GM21737 (cell line): Measurements from ENCODE around the gene NDC1.
"Not testable (repeated sequence)": the region's sequence is repeated elsewhere in the genome, so short reads cannot be mapped to it uniquely, and the experiment has no call there.

ENCODE experiments used
- ATAC-seq: cut with Tn5 transposase; IDR thresholded peaks from one replicate; pipeline ENCODE4 v1.9.1; 2021; ENCODE audit warnings: mild to moderate bottlenecking, moderate library complexity; ENCODE audit not compliant: unreplicated experiment

NDC1 gene

DNA sequence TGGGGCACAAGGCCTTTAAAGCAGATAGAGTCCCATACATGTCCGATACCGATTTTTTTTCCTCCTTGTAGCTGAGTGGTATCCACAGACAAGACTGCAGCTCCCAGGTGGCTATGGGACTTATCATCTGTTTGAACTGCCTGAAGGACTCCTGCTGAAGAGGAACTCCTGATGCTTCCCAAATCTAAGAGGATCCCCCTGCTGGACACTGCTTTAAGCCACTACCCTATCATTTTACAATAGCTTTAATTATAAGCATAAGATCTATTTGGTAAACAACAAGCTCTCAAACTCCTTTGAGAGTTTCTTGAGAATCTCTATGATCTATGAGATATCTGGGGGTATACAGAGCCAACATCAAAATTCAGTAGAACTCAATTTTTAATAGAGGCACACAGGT lies 11.7 kb downstream of the NDC1 start:
- ATAC-seq: no peak

DNA sequence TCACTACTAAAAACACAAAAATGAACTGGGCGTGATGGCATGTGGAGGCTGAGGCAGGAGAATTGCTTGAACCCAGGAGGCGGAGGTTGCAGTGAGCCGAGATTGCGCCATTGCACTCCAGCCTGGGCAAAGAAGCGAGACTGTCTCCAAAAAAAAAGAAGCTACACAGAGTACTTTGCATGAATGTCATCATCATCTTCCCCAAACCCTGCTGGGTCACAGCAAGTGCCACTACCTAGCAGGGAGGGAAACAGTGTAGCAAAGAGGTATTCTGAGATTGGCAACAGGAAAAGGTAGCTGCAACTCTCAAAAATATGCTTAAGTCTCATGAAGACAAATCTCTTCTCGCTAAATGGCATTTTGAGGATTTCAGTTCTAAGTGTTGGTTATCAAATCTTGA lies 12.8 kb downstream of the NDC1 start:
- no peak for ATAC-seq

- ATAC-seq: no peak
These were observed 15.2 kb downstream of the NDC1 start for GRCh38 chr1:53822931-53823330.

GRCh38 chr1:53821380-53821779 lies 16.7 kb downstream of the NDC1 start:
- no peak for ATAC-seq

DNA sequence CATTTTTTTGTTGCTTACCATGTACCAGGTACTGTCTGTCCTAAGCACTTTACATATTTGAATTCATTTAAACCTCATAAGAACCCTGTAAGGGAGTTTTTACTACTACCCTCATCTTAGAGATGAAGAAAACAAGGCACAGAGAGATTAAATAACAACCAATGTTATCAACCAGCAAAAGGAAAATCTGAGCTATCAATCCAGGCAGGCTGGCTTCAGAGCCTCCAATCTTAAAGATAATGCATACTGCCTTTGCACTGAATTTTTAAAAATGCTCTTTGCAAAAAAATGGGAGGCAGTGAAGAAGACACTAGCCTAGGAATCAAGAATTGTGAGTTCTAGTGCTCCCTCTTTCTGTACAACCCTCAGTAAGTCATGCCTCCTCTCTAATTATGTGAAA lies 18.7 kb downstream of the NDC1 start:
- ATAC-seq: no peak

DNA sequence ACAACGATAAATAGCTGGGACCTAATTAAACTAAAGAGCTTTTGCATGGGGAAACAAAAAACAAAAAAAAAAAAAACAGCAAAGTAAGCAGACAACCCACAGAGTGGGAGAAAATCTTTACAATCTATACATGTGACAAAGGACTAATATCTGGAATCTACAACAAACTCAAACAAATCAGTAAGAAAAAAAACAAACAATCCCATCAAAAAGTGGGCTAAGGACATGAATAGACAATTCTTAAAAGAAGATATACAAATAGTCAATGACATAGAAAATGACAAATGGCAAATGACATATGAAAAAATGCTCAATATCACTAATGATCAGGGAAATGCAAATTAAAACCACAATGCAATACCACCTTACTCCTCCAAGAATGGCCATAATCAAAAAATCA lies 21.5 kb downstream of the NDC1 start:
- not testable (repeated sequence) for ATAC-seq

DNA sequence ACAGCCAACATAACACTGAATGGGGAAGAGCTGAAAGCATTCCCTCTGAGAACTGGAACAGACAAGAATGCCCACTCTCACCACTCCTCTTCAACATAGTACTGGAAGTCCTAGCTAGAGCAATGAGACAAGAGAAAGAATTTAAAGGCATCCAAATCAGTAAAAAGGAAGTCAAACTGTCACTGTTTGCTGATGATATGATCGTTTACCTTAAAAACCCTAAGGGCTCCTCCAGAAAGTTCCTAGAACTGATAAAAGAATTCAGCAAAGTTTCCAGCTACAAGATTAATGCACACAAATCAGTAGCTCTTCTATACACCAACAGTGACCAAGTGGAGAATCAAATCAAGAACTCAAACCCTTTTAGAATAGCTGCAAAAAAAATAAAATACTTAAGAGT lies 22.6 kb downstream of the NDC1 start:
- ATAC-seq: not testable (repeated sequence)

DNA sequence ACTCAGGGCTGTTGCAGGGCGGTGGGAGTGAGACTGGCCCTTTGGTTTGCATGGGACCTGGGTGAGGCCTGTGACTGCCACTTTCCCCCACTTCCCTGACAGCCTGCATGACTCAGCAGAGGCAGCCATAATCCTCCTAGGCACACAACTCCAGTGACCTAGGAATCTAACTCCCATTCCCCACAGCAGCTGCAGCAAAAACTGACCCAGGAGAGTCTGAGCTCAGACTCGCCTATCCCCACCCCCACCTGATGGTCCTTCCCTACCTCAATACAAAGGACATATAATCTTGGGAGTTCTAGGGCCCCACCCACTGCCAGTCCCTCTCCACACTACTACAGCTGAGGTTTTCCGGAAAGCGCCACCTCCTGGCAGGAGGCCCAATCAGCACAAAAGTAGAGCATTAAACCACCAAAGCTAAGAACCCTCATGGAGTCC lies 26.7 kb downstream of the NDC1 start:
- no peak for ATAC-seq

DNA sequence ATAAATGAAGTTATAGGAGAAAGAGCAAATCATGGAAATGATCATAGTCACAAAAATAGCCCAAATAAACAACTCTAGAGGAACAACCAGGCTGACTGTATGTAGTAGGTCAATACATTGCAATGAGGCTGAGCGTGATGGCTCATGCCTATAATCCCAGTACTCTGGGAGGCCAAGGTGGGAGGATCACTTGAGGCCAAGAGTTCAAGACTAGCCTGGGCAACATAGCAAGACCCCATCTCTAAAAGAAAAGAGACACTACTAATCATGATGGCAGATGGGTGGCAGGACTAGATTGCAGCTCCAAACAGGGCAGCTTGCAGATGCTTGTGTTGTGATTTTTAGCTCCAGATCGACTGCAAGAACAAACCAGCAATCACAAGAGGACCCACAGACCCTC lies 27.6 kb downstream of the NDC1 start:
- ATAC-seq: no peak

DNA sequence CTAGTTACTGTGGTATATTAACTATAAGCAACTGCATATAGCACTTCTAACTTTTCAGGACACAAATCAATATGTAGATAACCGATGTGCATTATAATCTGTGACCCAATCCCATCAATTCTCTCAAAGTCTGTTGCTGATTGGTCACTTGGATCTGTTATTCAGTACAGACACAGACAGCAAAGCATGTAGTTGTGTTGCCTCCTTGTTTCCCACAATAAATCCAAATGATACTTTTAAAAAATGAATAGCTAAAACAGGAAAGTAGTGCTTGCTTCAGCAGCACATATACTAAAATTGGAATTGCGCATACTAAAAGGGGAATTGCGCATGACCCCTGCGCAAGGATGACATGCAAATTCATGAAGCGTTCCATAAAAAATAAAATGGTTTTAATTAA lies 28.1 kb downstream of the NDC1 start:
- ATAC-seq: no peak

DNA sequence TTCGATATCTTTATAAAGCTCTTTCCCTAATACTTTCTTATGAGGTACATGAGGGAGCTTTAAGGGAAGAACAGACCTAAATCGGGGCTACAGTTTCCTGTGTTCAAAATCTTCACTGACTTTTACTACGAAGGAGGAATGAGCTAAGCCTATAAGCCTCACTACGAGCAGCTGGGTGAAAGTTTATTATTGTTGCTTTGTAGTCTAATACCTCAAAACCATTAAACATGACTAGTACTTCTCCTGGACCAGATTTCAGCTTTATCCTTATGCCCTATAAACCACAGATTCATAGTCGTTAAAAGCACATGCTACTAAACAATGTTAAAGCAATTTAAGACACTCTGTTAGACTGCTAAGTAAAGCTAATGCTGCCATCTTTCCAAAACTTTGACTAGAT lies 30.2 kb downstream of the NDC1 start:
- ATAC-seq: no peak

- no peak for ATAC-seq
These were observed 33.1 kb downstream of the NDC1 start for GRCh38 chr1:53804791-53805505.

DNA sequence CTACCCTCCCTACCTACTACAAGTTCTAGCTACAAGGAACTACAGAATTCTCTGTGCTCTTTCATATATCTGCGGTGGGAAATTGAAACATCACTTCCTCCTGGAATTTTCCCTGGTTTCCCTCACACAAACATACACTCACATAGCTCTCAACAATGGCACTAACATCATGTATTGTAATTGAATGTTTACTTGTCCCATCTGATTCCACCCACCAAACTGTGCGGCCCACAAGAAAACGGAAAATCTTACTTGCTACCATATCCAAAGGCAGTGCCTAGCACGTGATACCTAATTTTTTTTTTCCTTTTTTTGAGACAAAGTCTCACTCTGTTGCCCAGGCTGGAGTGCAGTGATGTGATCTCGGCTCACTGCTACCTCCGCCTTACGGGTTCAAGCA lies 33.9 kb downstream of the NDC1 start:
- ATAC-seq: no peak

DNA sequence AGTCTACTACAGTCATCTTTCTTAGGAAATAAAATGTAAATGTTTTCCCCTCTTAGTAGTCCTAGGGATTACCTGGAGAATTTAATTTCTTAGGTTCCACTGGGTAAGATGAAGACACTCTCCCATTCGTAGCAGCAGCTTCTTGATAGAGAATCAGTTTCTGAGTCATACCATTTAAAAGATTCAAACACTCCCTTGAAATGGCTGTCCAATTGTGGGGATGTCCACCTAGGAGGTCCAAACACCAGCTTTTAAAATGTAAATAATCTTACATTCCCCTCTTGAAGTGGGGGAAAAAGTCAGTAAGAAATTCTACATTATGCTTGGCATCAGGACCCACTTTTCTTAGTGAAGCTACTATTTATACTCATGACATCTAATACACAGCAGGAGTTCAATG lies 37.5 kb downstream of the NDC1 start:
- ATAC-seq: no peak

DNA sequence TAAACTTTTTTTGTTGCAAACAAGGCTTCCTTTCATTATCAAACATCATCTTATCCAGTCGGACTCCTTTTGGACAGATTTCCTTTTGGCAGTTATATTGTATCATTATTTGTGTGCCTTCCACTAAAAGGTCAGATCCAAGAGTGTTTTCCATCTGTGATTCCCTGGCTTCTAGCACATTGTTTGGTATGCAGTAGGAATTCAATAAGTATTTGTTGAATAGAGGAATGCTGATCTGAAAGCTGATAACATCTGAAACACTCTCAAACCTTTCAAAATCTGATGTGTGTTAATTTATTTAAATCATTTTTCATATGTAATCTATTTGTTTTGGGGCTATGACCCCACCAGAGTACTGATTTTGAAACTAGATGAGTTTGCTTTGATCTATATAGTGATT lies 39.0 kb downstream of the NDC1 start:
- no peak for ATAC-seq

- no peak for ATAC-seq
These were observed 45.3 kb downstream of the NDC1 start for GRCh38 chr1:53792806-53793205.

DNA sequence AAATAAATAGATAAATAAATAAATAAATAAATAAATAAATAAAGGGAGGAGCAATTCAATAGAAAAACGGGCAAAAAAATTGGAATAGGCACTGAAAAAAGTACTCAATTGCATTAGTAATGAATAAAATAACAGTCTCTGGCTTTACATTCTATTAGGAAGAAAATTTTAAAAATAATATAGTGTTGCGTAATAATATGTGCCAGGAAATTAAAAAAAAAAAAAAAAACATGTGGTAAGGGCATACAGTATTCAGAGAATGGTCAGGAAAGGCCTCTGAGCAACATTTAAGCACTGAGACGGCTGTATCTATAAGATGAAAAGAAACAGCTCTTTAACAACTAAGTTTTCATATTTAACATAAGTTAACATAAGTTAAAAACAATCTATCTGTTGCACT lies 50.4 kb downstream of the NDC1 start:
- ATAC-seq: no peak

GRCh38 chr1:53783056-53783455 lies 55.0 kb downstream of the NDC1 start:
- ATAC-seq: no peak

GRCh38 chr1:53781654-53782053 lies 56.4 kb downstream of the NDC1 start:
- no peak for ATAC-seq

GRCh38 chr1:53777272-53777671 lies 60.8 kb downstream of the NDC1 start:
- ATAC-seq: no peak

- ATAC-seq: no peak
These were observed 66.4 kb downstream of the NDC1 start for GRCh38 chr1:53771648-53772047.

DNA sequence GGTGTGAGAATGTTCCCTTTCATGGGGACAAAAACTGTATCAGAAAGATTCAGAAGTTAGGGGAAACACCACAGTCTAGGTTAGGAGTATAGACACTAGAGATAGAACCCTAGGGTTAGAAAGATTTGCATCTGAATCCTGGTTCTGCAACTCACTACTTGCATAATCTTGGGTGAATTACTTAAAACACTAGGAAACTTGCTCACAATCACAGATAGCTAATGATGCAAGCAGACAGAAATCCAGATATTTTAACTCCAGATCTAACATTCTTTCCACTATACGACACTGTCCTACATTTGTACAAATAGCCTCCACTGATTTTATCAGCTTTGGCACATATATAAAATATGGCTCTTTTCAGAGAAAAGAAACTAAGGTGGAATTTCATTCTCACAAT lies 68.3 kb downstream of the NDC1 start:
- no peak for ATAC-seq

GRCh38 chr1:53769184-53769583 lies 68.9 kb downstream of the NDC1 start:
- no peak for ATAC-seq
